Muscle layer of duodenum (tissue), 2 donors: ENCODE measurements around the gene AFAP1.

Experiments
- H3K27ac ChIP-seq: one replicate; pipeline ENCODE4 v1.7.0; 2013; ENCODE audit warnings: mild to moderate bottlenecking, low read length
- H3K27me3 ChIP-seq: one replicate; pipeline ENCODE4 v1.7.0; 2013; ENCODE audit warnings: low read depth, mild to moderate bottlenecking, control low read depth, low read length
- H3K36me3 ChIP-seq, 2 donors: one replicate each; pipeline ENCODE4 v1.7.0; 2013; ENCODE audit warnings: low read length in 2 of 2, control low read depth in 1 of 2, mild to moderate bottlenecking in 1 of 2; ENCODE audit not compliant: insufficient read depth in 2 of 2, control insufficient read depth in 1 of 2
- H3K4me1 ChIP-seq, 2 donors: one replicate each; pipeline ENCODE4 v1.7.0; 2013; ENCODE audit warnings: low read length in 2 of 2, mild to moderate bottlenecking in 2 of 2, control low read depth in 1 of 2, moderate library complexity in 1 of 2; ENCODE audit not compliant: insufficient read depth in 2 of 2, control insufficient read depth in 1 of 2
- H3K4me3 ChIP-seq, 2 donors: one replicate each; pipeline ENCODE4 v1.7.0; 2013; ENCODE audit warnings: low read length in 2 of 2, low read depth in 1 of 2, mild to moderate bottlenecking in 1 of 2
- H3K9me3 ChIP-seq, 2 donors: one replicate each; pipeline ENCODE4 v1.7.0; 2013; ENCODE audit warnings: low read length in 2 of 2, control low read depth in 1 of 2, mild to moderate bottlenecking in 1 of 2; ENCODE audit not compliant: control insufficient read depth in 1 of 2
- donor health status: healthy.

The AFAP1 gene

DNA sequence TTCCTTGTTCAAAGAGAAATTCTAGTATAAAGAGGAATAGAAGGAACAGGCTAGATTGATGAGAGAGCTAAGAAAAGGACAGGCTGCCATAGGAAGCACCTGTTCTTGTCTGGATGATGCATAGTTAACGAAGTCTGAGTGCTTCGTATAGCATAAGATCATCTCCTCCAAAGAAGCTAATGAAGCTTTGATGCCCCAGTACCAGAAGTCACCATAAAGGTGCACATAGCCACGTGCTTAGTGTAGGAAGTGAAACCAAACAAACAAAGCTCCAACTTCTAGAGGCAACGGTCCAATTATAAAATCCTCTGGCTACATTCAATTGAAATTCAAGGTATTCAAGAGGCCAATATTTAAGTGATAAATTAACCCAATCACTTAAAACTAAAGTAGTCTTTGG is 31.0 kb downstream of the AFAP1 start:
- H3K4me3 ChIP-seq, result no peak overlapping the region
- H3K9me3 ChIP-seq, result no peaks in the 10 kb centered on the region
- peaks cover 32 to 69% of the 10 kb centered on the region in 2 donors for H3K4me1 ChIP-seq
- no peak overlapping the region for H3K27ac ChIP-seq
- no peaks in the 10 kb centered on the region for H3K36me3 ChIP-seq
- H3K27me3 ChIP-seq, result no peaks in the 10 kb centered on the region

DNA sequence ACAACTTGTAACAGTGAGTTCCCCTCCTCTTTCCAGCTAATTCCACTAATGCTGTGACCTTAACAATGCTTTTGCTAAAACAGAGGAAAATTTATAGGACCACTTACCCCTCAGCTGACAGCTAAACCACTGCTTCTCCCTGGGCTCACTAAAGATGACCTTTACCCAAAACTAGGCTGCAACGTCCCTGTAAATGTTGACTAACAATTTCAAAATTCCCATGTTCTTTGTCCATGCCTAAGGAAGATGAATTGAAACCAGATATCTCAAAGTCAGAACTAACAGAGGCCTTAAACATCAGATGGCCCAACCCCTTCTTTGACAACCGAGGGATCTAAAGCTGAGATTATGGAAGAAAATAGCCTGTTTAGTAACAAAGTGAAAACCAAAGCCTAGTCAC is 32.5 kb downstream of the AFAP1 start:
- Histone ChIP-seq H3K36me3 (no peaks in the 10 kb centered on the region), H3K4me1 (peaks cover 33 to 66% of the 10 kb centered on the region in 2 donors), H3K4me3 (no peak overlapping the region), H3K27ac (no peak overlapping the region), H3K9me3 (no peaks in the 10 kb centered on the region), H3K27me3 (no peaks in the 10 kb centered on the region)

GRCh38 chr4:7906171-7906701 is 33.4 kb downstream of the AFAP1 start:
- peaks cover 28 to 67% of the 10 kb centered on the region in 2 donors for H3K4me1 ChIP-seq
- no peaks in the 10 kb centered on the region for H3K27me3 ChIP-seq
- H3K4me3 ChIP-seq, result peak overlapping the region in 1 of 2 donors; percentile 12
- no peaks in the 10 kb centered on the region for H3K9me3 ChIP-seq
- H3K27ac ChIP-seq, result peak overlapping the region; percentile 46
- no peaks in the 10 kb centered on the region for H3K36me3 ChIP-seq

DNA sequence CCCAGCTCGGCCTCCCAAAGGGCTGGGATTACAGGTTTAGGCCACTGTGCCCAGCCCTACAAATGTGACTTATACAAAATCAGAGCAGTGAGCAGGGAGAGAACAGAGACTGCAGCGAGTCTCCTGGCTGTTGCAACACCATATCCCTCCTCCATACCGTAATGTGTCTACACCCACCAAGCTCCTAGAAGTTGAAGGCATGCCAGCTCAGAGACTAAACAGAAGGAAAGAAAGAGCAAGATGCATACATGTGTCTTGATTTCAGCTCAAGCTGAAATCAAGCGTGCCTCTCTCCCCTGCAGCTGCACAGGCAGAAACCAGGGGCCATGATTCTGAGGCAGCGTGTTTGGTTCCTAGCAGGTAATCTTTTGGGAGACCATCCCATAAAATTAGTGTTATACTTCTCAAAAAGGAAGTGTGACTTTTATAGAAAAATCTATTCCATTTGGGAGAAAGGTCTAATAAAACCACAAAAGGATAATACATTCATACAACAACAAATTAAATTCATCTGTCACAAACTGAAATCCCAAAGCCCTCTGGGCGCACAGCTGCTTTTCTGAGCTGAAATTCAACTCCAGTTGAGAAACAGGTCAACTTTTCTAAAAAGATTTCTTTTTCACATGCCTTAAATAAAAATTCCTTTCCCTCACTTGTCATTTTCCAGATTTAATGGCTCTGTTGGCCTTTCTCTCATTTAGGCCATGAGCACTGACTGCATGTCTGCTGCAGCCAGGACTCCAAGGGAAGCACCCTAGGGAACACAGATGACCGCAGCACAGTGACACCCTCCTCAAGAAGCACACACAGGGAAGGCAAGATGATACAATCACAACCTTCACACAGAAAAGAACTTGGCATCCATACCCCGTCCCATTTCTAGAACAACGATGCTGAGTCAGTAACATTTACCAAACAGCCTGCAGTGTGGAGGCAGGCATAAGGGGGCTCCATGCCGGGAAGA is 34.4 kb downstream of the AFAP1 start:
- peak overlapping the region; percentile 46 for H3K27ac ChIP-seq
- H3K4me3 ChIP-seq, result peak overlapping the region in 1 of 2 donors; percentile 12
- H3K9me3 ChIP-seq, result no peaks in the 10 kb centered on the region
- H3K27me3 ChIP-seq, result no peaks in the 10 kb centered on the region
- H3K4me1 ChIP-seq, result peaks cover 27 to 67% of the 10 kb centered on the region in 2 donors
- H3K36me3 ChIP-seq, result no peaks in the 10 kb centered on the region

GRCh38 chr4:7903791-7904516 is 35.7 kb downstream of the AFAP1 start:
- no peaks in the 10 kb centered on the region for H3K9me3 ChIP-seq
- peaks cover 26 to 67% of the 10 kb centered on the region in 2 donors for H3K4me1 ChIP-seq
- H3K4me3 ChIP-seq, result no peak overlapping the region
- H3K27ac ChIP-seq, result peak overlapping the region; percentile 0
- no peaks in the 10 kb centered on the region for H3K27me3 ChIP-seq
- no peaks in the 10 kb centered on the region for H3K36me3 ChIP-seq

- Histone ChIP-seq H3K36me3 (no peaks in the 10 kb centered on the region), H3K27ac (no peak overlapping the region), H3K9me3 (no peaks in the 10 kb centered on the region), H3K4me3 (no peak overlapping the region), H3K4me1 (peaks cover 25 to 63% of the 10 kb centered on the region in 2 donors), H3K27me3 (no peaks in the 10 kb centered on the region)
Measured at GRCh38 chr4:7902826-7903225, 36.8 kb downstream of the AFAP1 start.

- Histone ChIP-seq H3K27ac (peak overlapping the region; percentile 25), H3K9me3 (no peaks in the 10 kb centered on the region), H3K4me1 (peaks cover 25 to 62% of the 10 kb centered on the region in 2 donors), H3K27me3 (no peaks in the 10 kb centered on the region), H3K4me3 (no peak overlapping the region), H3K36me3 (no peaks in the 10 kb centered on the region)
Measured at GRCh38 chr4:7902101-7902553, 37.5 kb downstream of the AFAP1 start.

GRCh38 chr4:7901311-7901885 is 38.3 kb downstream of the AFAP1 start:
- H3K27ac ChIP-seq, result no peak overlapping the region
- H3K27me3 ChIP-seq, result no peaks in the 10 kb centered on the region
- peaks cover 25 to 55% of the 10 kb centered on the region in 2 donors for H3K4me1 ChIP-seq
- no peaks in the 10 kb centered on the region for H3K36me3 ChIP-seq
- H3K9me3 ChIP-seq, result no peaks in the 10 kb centered on the region
- no peak overlapping the region for H3K4me3 ChIP-seq

DNA sequence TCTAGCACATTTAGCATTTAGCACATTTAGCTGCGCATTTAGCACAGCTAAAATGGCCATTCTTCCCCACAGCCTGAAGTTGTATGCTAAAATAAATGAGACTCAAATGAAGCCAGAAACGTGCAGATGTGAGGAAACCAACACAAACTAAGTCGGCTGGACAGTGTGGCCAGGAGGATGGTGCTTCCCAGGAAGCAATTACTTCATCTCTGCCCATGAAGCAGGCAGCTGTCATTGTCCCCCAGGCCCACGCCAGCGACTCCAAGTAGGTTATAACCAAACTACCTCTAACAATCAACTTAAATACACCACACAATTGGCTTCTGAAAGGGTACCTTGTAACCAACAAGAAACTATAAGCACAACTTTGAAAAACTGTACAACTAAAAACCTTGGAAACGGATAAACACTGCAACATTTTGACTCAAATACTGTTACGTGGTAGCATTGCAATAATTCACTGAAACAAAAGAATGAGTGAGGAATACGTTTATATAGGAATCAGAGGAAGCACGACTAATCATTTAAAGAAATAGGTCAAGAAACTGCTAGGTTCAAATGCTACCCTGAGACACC is 39.2 kb downstream of the AFAP1 start:
- Histone ChIP-seq H3K36me3 (no peaks in the 10 kb centered on the region), H3K9me3 (no peaks in the 10 kb centered on the region), H3K4me3 (no peak overlapping the region), H3K27me3 (no peaks in the 10 kb centered on the region), H3K27ac (no peak overlapping the region), H3K4me1 (peaks cover 19 to 45% of the 10 kb centered on the region in 2 donors)

- H3K27ac ChIP-seq, result no peak overlapping the region
- H3K4me1 ChIP-seq, result peaks cover 18 to 38% of the 10 kb centered on the region in 2 donors
- H3K4me3 ChIP-seq, result no peak overlapping the region
- H3K9me3 ChIP-seq, result no peaks in the 10 kb centered on the region
- H3K27me3 ChIP-seq, result no peaks in the 10 kb centered on the region
- H3K36me3 ChIP-seq, result no peaks in the 10 kb centered on the region
Measured at GRCh38 chr4:7899184-7899869, 40.3 kb downstream of the AFAP1 start.
